GM12873 (cell line): ENCODE measurements around the gene CRMP1.

ENCODE experiments used
- TF ChIP-seq, protein P1 (sequence below): IDR thresholded peaks from 2 replicates; pipeline ENCODE4 v1.5.1; 2012; ENCODE audit warnings: low read depth, mild to moderate bottlenecking, moderate library complexity, low read length, control low read depth; ENCODE audit not compliant: insufficient read depth; ENCODE audit errors: missing control alignments

Gene CRMP1

DNA sequence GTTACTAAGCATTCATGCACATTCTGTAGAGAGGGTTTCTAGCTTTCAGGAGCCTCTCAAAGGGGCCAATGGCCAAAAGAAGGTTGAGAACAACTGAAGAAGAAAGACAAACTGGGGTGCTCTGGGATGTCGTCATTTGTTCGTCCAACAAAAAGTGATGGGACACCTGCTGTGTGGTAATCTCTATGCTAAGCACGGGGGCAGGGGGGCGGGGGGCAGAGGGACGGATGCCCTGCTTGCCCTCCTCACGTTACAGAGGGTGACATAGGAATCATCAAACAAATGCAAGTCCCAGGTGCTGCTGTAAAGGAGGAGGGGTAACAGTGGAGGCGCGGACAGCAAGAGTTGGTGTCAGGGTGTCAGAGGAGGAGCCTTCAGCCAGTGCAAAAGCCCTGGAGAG is 12.8 kb upstream of the CRMP1 start:
- TF ChIP-seq, protein P1, sequence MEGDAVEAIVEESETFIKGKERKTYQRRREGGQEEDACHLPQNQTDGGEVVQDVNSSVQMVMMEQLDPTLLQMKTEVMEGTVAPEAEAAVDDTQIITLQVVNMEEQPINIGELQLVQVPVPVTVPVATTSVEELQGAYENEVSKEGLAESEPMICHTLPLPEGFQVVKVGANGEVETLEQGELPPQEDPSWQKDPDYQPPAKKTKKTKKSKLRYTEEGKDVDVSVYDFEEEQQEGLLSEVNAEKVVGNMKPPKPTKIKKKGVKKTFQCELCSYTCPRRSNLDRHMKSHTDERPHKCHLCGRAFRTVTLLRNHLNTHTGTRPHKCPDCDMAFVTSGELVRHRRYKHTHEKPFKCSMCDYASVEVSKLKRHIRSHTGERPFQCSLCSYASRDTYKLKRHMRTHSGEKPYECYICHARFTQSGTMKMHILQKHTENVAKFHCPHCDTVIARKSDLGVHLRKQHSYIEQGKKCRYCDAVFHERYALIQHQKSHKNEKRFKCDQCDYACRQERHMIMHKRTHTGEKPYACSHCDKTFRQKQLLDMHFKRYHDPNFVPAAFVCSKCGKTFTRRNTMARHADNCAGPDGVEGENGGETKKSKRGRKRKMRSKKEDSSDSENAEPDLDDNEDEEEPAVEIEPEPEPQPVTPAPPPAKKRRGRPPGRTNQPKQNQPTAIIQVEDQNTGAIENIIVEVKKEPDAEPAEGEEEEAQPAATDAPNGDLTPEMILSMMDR = no peak

DNA sequence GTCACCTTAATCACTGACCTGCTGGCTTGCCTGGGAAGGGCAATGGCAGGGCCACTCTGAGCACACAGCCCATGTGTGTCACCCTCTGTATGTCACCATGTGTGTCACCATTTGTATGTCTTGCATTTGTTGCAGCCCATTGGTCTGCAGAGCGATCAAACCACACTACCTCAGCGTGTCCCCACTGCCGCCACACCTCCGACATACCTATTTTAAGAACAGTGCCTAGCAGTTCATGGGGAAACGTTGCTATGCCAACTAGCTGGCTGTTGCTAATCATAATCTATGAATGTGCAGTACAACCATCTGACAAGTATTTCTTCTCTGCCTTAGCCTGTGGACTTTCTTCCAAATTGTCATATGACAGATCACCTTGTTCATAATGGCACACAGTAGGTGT is 8.0 kb upstream of the CRMP1 start:
- TF ChIP-seq, protein P1 = no peak

DNA sequence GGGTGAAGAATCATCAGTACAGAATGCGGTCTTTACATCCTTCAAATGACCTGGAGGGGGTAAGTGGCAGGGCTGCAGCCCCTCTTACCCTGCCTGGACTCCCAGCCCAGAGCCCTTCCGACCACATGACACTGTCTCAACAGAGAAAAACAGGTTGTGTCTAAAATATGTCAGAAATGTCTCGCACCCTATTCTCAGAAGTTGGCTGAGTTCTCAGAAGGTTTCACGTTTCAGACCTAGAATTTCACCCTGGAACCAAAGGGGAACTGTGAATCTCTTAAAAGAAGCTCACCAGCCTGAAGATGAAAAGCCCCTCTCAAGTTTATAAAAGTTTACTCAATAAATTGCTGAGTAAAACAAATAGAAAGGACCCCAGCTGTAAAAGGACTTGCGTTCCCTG is 7.0 kb upstream of the CRMP1 start:
- TF ChIP-seq, protein P1 = no peak

DNA sequence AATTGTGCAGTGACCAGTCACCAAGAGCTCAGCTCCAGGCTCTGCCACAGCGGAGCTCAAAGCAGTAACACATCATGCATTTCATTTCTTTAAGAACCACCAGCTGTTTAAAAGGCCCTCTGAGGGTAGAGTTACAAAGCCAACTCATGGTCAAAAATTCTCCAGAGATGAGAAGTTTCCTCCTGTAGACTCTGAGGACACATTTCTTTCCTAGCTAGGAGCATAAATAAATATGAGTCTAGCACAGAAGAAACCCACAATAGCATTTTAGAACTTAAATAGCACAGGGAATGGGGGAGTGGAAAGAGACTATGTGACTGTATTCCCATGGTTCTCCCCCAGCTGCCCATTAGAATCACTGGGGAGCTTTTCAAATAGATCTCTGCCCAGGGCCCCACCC is 6.5 kb upstream of the CRMP1 start:
- TF ChIP-seq, protein P1 = no peak

DNA sequence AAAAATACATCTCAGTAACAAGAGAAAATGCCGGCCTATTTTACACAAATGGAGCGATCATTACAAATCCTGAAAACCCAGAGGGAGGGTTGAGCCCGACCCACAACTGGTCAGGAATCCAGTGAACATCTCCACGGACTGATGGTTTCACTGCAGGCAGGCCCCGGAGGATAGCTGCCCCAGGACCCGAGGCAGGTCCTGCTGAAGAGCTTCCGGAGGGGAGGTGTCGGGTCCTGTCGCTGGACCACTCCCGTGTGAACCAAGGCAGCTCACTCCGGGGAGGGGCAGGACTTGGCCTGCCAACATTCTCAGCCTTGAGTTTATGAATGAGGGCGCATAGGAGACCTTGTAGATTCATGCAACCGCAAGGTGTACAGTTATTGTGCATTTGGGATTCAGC is 4.8 kb upstream of the CRMP1 start:
- TF ChIP-seq, protein P1 = no peak

DNA sequence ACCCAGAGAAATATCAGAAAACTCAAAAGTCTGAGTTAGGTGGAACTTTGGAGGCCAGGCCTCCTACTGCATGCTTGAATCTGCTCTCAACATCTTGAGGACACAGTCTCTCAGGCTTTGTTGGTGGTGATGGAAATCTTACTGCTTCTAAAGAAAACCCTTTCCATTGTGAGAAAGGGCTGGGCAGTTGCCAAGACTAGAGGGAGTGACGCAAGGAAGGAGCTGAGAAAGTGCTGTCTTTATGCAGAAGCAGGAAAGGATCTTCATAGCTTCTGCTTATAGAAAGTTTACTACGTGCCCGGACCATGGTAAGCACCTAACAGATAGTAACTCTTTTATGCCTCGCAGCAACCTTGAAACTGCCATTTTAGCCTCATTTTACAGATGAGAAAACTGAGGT is 2.4 kb upstream of the CRMP1 start:
- TF ChIP-seq, protein P1 = no peak

DNA sequence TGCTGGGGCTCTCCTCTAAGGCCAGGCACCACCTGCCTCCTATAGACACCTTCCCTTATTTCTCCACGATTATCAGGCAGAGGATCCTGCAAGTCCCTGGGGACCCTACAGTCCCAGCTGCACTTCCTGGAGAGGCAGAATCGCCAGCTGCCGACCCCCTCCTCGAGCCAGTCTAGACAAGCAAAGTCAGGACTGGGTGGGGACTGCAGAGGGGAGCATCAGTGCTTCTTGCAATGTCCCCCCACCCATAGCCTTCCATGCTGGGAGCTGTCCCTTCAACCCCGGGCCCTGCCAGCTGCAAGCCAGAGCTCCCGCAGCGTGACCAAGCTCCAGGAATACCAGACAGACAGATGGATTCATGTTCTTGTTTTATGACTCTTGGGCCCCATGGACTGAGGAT is 1.4 kb upstream of the CRMP1 start:
- TF ChIP-seq, protein P1 = no peak
